ENCODE data around the gene SNAPC4. TPM values are rescaled to one million over a fixed set of nuclear protein-coding genes. Genes with fewer than 3 reads are reported as not detected.

The SNAPC4 gene
- total RNA-seq, 1 donor from 2014 or later = 15.7 TPM

DNA sequence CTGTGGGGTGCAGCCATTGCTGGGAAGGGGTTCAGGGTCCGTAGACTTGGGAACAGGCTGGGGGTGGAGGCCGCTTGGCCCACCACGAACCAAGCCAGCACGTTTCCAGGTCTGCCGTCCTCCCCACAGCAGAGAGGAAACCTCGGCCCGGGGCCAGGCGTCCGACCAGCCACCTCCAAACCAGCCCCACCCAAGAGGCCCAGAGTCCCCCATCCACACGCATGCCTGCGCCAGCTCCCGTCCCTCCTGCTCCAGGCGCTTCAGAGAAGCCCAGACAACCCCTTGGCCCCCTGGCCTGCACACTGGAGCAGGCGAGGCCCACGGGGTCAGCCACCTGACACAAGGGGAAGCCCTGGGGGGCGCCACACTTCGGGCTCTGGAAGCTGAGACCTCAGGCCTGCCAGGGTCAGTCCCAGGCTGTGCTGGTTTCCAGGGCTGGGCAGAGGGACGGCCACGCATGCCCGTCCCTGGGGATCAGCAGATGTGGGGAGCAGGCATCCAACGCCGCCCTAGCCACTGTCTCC is 42.7 kb downstream of the SNAPC4 start:
- TF ChIP-seq, protein P1, sequence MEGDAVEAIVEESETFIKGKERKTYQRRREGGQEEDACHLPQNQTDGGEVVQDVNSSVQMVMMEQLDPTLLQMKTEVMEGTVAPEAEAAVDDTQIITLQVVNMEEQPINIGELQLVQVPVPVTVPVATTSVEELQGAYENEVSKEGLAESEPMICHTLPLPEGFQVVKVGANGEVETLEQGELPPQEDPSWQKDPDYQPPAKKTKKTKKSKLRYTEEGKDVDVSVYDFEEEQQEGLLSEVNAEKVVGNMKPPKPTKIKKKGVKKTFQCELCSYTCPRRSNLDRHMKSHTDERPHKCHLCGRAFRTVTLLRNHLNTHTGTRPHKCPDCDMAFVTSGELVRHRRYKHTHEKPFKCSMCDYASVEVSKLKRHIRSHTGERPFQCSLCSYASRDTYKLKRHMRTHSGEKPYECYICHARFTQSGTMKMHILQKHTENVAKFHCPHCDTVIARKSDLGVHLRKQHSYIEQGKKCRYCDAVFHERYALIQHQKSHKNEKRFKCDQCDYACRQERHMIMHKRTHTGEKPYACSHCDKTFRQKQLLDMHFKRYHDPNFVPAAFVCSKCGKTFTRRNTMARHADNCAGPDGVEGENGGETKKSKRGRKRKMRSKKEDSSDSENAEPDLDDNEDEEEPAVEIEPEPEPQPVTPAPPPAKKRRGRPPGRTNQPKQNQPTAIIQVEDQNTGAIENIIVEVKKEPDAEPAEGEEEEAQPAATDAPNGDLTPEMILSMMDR (conservative IDR thresholded peaks at IDR 0.05) = no peak
- Mint-ChIP-seq H3K27ac (no peak overlapping the region), H3K36me3 (no peaks in the 10 kb centered on the region), H3K4me1 (ENCODE audit: unreplicated experiment) (no peaks in the 10 kb centered on the region), H3K27me3 (no peaks in the 10 kb centered on the region), H3K9me3 (no peaks in the 10 kb centered on the region), H3K4me3 (no peak overlapping the region)
- no peak for DNase-seq (ENCODE audit: extremely low spot score, unreplicated experiment)

DNA sequence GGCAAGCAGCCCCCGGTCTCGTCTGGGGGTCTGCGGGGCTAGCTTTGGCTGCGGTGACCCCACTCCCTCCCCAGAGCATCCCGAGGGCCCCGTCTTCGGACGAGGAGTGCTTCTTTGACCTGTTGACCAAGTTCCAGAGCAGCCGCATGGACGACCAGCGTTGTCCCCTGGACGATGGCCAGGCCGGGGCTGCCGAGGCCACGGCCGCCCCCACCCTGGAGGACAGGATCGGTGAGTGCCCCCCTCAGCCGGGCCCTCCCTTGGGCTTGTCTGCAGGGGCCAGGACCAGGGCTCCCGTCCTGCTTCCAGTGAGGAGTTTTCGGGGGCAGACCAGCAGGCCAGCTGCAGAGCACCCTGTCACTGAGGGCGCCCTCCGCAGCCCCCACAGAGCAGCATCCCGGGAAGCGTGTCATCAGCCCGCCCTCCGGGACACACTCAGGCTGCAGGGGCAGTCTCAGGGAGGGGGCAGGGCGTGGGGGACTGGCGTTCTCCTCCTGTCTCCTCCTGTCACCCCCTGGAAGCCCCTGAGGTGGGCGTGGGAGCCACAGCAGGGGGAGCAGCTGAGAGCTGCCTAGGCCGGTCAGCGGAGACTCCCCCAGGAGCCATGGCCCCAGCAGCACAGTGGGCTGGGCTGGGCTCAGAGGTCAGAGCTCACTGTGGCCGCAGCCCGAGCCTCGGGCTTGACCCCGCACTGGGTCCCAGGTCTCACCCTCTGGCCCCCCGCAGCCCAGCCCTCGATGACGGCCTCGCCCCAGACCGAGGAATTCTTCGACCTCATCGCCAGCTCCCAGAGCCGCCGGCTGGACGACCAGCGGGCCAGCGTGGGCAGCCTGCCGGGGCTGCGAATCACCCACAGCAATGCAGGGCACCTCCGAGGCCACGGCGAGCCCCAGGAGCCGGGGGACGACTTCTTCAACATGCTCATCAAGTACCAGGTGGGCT is 44.1 kb downstream of the SNAPC4 start:
- no peaks in the 10 kb centered on the region for H3K27me3 Mint-ChIP-seq
- TF ChIP-seq, protein P1 (conservative IDR thresholded peaks at IDR 0.05) = no peak
- no peaks in the 10 kb centered on the region for H3K36me3 Mint-ChIP-seq
- no peak overlapping the region for H3K4me3 Mint-ChIP-seq
- no peaks in the 10 kb centered on the region for H3K9me3 Mint-ChIP-seq
- no peak for DNase-seq (ENCODE audit: extremely low spot score, unreplicated experiment)
- H3K27ac Mint-ChIP-seq = no peak overlapping the region
- H3K4me1 Mint-ChIP-seq (ENCODE audit: unreplicated experiment) = no peaks in the 10 kb centered on the region

- Mint-ChIP-seq H3K9me3 (no peaks in the 10 kb centered on the region), H3K36me3 (no peaks in the 10 kb centered on the region), H3K4me1 (ENCODE audit: unreplicated experiment) (no peaks in the 10 kb centered on the region), H3K4me3 (no peak overlapping the region), H3K27ac (peak overlapping the region; percentile 67), H3K27me3 (no peaks in the 10 kb centered on the region)
- no peak for DNase-seq (ENCODE audit: extremely low spot score, unreplicated experiment)
- TF ChIP-seq, protein P1 (conservative IDR thresholded peaks at IDR 0.05) = no peak
Measured at GRCh38 chr9:136354592-136355085, 45.3 kb downstream of the SNAPC4 start.

- no peak for DNase-seq (ENCODE audit: extremely low spot score, unreplicated experiment)
- H3K4me1 Mint-ChIP-seq (ENCODE audit: unreplicated experiment) = no peaks in the 10 kb centered on the region
- H3K27ac Mint-ChIP-seq = peak overlapping the region; percentile 67
- H3K4me3 Mint-ChIP-seq = no peak overlapping the region
- no peaks in the 10 kb centered on the region for H3K27me3 Mint-ChIP-seq
- no peaks in the 10 kb centered on the region for H3K9me3 Mint-ChIP-seq
- no peaks in the 10 kb centered on the region for H3K36me3 Mint-ChIP-seq
- TF ChIP-seq, protein P1 (conservative IDR thresholded peaks at IDR 0.05) = no peak
Measured at GRCh38 chr9:136353757-136354488, 46.0 kb downstream of the SNAPC4 start.

- DNase-seq (ENCODE audit: extremely low spot score, unreplicated experiment) = no peak
- TF ChIP-seq, protein P1 (conservative IDR thresholded peaks at IDR 0.05) = no peak
- Mint-ChIP-seq H3K9me3 (no peaks in the 10 kb centered on the region), H3K36me3 (no peaks in the 10 kb centered on the region), H3K4me1 (ENCODE audit: unreplicated experiment) (no peaks in the 10 kb centered on the region), H3K27me3 (no peaks in the 10 kb centered on the region), H3K4me3 (no peak overlapping the region), H3K27ac (no peak overlapping the region)
Measured at GRCh38 chr9:136353088-136353487, 46.9 kb downstream of the SNAPC4 start.
